ENCODE results near the gene PSMD2.
A peak's percentile ranks its signal among the peaks of the same experiment; 100 is the strongest.

PSMD2 gene

DNA sequence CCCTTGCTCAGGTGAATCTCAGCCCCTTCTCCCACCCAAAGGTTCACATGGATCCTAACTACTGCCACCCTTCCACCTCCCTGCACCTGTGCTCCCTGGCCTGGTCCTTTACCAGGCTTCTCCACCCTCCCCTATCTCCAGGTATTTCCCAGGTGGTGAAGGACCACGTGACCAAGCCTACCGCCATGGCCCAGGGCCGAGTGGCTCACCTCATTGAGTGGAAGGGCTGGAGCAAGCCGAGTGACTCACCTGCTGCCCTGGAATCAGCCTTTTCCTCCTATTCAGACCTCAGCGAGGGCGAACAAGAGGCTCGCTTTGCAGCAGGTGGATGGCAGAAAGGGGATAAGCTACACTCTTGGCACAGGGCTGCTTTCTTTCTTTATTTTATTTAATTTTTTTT is 42.9 kb downstream of the PSMD2 start:
- in situ Hi-C loops (cut with HindIII; ENCODE audit: low sequenced_read_pairs): no loop called here
- H3K4me3 ChIP-seq (ENCODE audit: low read depth, low read length): no peak overlapping the region
- TF ChIP-seq, protein P1, sequence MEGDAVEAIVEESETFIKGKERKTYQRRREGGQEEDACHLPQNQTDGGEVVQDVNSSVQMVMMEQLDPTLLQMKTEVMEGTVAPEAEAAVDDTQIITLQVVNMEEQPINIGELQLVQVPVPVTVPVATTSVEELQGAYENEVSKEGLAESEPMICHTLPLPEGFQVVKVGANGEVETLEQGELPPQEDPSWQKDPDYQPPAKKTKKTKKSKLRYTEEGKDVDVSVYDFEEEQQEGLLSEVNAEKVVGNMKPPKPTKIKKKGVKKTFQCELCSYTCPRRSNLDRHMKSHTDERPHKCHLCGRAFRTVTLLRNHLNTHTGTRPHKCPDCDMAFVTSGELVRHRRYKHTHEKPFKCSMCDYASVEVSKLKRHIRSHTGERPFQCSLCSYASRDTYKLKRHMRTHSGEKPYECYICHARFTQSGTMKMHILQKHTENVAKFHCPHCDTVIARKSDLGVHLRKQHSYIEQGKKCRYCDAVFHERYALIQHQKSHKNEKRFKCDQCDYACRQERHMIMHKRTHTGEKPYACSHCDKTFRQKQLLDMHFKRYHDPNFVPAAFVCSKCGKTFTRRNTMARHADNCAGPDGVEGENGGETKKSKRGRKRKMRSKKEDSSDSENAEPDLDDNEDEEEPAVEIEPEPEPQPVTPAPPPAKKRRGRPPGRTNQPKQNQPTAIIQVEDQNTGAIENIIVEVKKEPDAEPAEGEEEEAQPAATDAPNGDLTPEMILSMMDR (IDR thresholded peaks at IDR 0.05; ENCODE audit: low read depth, low read length, missing control alignments): no peak
- DNase-seq (ENCODE audit: low read depth): no peak

DNA sequence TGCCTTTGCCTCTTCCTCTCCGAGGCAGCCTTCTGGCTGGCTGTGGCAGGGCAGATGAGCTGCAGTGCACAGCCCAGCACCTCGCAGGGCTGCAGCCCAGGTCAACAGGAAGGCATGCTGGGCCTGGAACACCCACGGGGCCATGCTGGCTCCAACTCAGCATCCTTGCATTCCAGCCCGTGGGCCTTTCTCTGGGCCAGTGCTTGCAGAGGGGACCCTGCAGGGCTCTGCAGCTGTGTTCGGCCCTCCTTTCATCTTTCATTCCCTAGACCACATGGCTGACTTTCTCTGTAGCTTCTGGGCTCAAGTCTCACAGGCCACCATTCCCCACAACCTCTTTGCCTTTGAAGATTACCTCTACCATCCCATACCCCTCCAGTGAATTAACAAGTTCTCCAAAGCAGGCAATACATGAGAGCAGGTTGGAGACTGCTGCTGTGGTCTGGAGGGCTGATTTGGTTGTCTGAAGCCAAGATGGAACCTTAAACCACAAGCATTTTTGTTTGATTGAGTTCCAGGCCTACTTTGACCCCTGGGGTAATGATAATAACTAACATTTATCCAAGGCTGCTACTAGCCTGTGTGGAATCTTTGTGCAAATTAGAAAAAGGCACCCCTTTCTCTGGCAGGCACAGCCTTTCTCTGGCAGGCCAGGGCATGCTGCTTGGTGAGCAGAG is 44.3 kb downstream of the PSMD2 start:
- DNase-seq (ENCODE audit: low read depth): peak; percentile 87
- TF ChIP-seq, protein P1 (IDR thresholded peaks at IDR 0.05; ENCODE audit: low read depth, low read length, missing control alignments): no peak
- H3K4me3 ChIP-seq (ENCODE audit: low read depth, low read length): no peak overlapping the region
- in situ Hi-C loops (cut with HindIII; ENCODE audit: low sequenced_read_pairs): no loop called here

DNA sequence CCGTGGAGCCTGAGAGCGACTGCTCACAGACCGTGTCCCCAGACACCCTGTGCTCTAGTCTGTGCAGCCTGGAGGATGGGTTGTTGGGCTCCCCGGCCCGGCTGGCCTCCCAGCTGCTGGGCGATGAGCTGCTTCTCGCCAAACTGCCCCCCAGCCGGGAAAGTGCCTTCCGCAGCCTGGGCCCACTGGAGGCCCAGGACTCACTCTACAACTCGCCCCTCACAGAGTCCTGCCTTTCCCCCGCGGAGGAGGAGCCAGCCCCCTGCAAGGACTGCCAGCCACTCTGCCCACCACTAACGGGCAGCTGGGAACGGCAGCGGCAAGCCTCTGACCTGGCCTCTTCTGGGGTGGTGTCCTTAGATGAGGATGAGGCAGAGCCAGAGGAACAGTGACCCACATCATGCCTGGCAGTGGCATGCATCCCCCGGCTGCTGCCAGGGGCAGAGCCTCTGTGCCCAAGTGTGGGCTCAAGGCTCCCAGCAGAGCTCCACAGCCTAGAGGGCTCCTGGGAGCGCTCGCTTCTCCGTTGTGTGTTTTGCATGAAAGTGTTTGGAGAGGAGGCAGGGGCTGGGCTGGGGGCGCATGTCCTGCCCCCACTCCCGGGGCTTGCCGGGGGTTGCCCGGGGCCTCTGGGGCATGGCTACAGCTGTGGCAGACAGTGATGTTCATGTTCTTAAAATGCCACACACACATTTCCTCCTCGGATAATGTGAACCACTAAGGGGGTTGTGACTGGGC is 45.7 kb downstream of the PSMD2 start:
- in situ Hi-C loops (cut with HindIII; ENCODE audit: low sequenced_read_pairs): no loop called here
- TF ChIP-seq, protein P1 (IDR thresholded peaks at IDR 0.05; ENCODE audit: low read depth, low read length, missing control alignments): no peak

DNA sequence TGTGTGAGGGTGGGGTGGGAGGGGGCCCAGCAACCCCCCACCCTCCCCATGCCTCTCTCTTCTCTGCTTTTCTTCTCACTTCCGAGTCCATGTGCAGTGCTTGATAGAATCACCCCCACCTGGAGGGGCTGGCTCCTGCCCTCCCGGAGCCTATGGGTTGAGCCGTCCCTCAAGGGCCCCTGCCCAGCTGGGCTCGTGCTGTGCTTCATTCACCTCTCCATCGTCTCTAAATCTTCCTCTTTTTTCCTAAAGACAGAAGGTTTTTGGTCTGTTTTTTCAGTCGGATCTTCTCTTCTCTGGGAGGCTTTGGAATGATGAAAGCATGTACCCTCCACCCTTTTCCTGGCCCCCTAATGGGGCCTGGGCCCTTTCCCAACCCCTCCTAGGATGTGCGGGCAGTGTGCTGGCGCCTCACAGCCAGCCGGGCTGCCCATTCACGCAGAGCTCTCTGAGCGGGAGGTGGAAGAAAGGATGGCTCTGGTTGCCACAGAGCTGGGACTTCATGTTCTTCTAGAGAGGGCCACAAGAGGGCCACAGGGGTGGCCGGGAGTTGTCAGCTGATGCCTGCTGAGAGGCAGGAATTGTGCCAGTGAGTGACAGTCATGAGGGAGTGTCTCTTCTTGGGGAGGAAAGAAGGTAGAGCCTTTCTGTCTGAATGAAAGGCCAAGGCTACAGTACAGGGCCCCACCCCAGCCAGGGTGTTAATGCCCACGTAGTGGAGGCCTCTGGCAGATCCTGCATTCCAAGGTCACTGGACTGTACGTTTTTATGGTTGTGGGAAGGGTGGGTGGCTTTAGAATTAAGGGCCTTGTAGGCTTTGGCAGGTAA is 46.5 kb downstream of the PSMD2 start:
- TF ChIP-seq, protein P1 (IDR thresholded peaks at IDR 0.05; ENCODE audit: low read depth, low read length, missing control alignments): peak; percentile 59
- DNase-seq (ENCODE audit: low read depth): no peak
- in situ Hi-C loops (cut with HindIII; ENCODE audit: low sequenced_read_pairs): no loop called here
- no peak overlapping the region for H3K4me3 ChIP-seq (ENCODE audit: low read depth, low read length)

More for the DNA sequence above, 45.7 kb downstream of the PSMD2 start:
- no peak overlapping the region for H3K4me3 ChIP-seq (ENCODE audit: low read depth, low read length)
- DNase-seq (ENCODE audit: low read depth): no peak

DNA sequence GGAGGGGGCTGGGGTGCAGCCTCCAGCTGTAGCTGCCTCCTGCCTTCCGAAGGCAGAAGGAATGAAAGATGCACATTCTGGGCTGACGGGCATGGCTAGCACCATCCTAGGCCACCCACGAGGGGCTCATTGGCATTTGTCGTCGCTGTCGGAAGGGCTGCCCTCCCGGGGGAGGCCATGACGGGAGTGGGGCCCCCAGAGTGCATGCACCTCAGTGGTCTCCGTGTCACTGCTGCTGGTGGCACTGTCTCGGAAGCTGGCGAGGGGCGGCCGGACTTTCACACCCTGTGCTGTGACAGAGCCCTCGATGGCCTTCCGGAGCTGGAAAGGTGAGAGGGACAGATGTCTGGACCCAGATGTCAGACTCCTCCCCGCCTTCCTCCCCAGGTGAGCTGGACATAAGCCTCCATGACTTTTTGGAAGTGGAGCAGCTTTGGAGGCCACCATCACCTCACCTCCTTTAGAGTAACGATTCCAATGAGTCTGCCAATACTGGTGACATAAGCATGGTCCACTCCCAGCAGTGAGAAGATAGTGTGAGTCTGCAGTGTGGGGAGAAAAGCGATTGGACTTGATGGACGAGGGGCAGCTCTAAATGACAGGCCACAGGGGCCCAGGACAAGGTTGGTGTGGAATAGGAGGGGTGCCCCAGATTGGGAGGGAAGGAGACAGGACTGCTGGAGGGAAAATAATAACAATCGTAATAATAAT is 47.6 kb downstream of the PSMD2 start:
- TF ChIP-seq, protein P1 (IDR thresholded peaks at IDR 0.05; ENCODE audit: low read depth, low read length, missing control alignments): no peak
- no peak overlapping the region for H3K4me3 ChIP-seq (ENCODE audit: low read depth, low read length)
- in situ Hi-C loops (cut with HindIII; ENCODE audit: low sequenced_read_pairs): no loop called here
- no peak for DNase-seq (ENCODE audit: low read depth)
